Measurements from ENCODE around the gene UGT2A2.
"Not testable (repeated sequence)": the region's sequence is repeated elsewhere in the genome, so short reads cannot be mapped to it uniquely, and the experiment has no call there.

UGT2A2 gene

GRCh38 chr4:69639542-69639941 is at the start of gene UGT2A2:
Gene UGT2A2 (minus strand): TSS chr4:69639642. CDS start chr4:69639640, 2 bp downstream.
- DNase-seq, result no peak

- no peak for DNase-seq
Observed at GRCh38 chr4:69684804-69685203, 45.4 kb upstream of the UGT2A2 start.

- no peak for DNase-seq
Observed at GRCh38 chr4:69668680-69669079, 29.2 kb upstream of the UGT2A2 start.

GRCh38 chr4:69664009-69664408 is 24.6 kb upstream of the UGT2A2 start:
- not testable (repeated sequence) for DNase-seq

- not testable (repeated sequence) for DNase-seq
Observed at GRCh38 chr4:69661130-69661803, 21.8 kb upstream of the UGT2A2 start.

- DNase-seq, result no peak
Observed at GRCh38 chr4:69658133-69658532, 18.7 kb upstream of the UGT2A2 start.

GRCh38 chr4:69656653-69657158 is 17.3 kb upstream of the UGT2A2 start:
- DNase-seq, result no peak

- no peak for DNase-seq
Observed at GRCh38 chr4:69653147-69653546, 13.7 kb upstream of the UGT2A2 start, which contains the start of gene UGT2A1. Gene UGT2A1 (minus strand): TSS chr4:69653247. CDS start chr4:69647644, 5,603 bp downstream.

- no peak for DNase-seq
Observed at GRCh38 chr4:69650872-69651271, 11.4 kb upstream of the UGT2A2 start.

GRCh38 chr4:69649629-69650028 is 10.2 kb upstream of the UGT2A2 start:
- no peak for DNase-seq

GRCh38 chr4:69649207-69649606 is 9.8 kb upstream of the UGT2A2 start:
- DNase-seq, result no peak

GRCh38 chr4:69642961-69643360 is 3.5 kb upstream of the UGT2A2 start:
- DNase-seq, result no peak

- no peak for DNase-seq
Observed at GRCh38 chr4:69640289-69640688, 847 bp upstream of the UGT2A2 start.

- peak in 1 of 2 experiments; percentile 29 for DNase-seq
Observed at GRCh38 chr4:69617083-69617694, 22.3 kb downstream of the UGT2A2 start.

GRCh38 chr4:69610484-69610883 is 29.0 kb downstream of the UGT2A2 start:
- no peak for DNase-seq

- no peak for DNase-seq
Observed at GRCh38 chr4:69601065-69601464, 38.4 kb downstream of the UGT2A2 start.

GRCh38 chr4:69600013-69600412 is 39.4 kb downstream of the UGT2A2 start:
- no peak for DNase-seq

GRCh38 chr4:69594382-69594781 is 45.1 kb downstream of the UGT2A2 start:
- DNase-seq, result no peak

- no peak for DNase-seq
Observed at GRCh38 chr4:69591364-69591763, 48.1 kb downstream of the UGT2A2 start.

GRCh38 chr4:69589884-69590283 is 49.6 kb downstream of the UGT2A2 start:
- no peak for DNase-seq

GRCh38 chr4:69584135-69584534 is 55.3 kb downstream of the UGT2A2 start:
- no peak for DNase-seq

- no peak for DNase-seq
Observed at GRCh38 chr4:69583543-69583942, 55.9 kb downstream of the UGT2A2 start.

GRCh38 chr4:69577245-69577644 is 62.2 kb downstream of the UGT2A2 start:
- no peak for DNase-seq

- no peak for DNase-seq
Observed at GRCh38 chr4:69576251-69576877, 63.1 kb downstream of the UGT2A2 start.
